CD4-positive, alpha-beta T cell (primary cell): ENCODE results near the gene MEIKIN. TPM values are rescaled to one million over a fixed set of nuclear protein-coding genes. Genes with fewer than 3 reads are reported as not detected.

ENCODE experiments used
- ATAC-seq: fragments of 200-7000 bp; cut with Tn5 transposase; one replicate; pipeline ENCODE4 v1.10.0; 2022; ENCODE audit warnings: mild to moderate bottlenecking; ENCODE audit not compliant: poor library complexity
- CTCF ChIA-PET: fragments of 350-600 bp; sonication (Branson Sonifier 250); formaldehyde crosslinking; loops from one replicate; lab custom pipeline; 2021; ENCODE audit warnings: antibody characterized with exemption, inconsistent platforms; lab: Charles Lee
- POLR2A ChIA-PET: fragments of 350-600 bp; sonication (Branson Sonifier 250); formaldehyde crosslinking; loops from one replicate; lab custom pipeline; 2021; ENCODE audit warnings: antibody characterized with exemption, inconsistent platforms; lab: Charles Lee
- DNase-seq, 14 experiments: peaks; one replicate each; pipeline ENCODE4 v3.0.0-alpha.2; 2013 to 2020; ENCODE audit warnings: mixed read lengths in 2 of 14
- H3K27ac ChIP-seq, 2 donors: one replicate each; pipeline versions ENCODE4 v1.5.1 to v1.7.0; 2013; ENCODE audit warnings: low read length in 2 of 2, low read depth in 1 of 2, mild to moderate bottlenecking in 1 of 2
- H3K27me3 ChIP-seq, 2 experiments: 1 replicate in 1 of 2; 2 replicates in 1 of 2; pipeline versions ENCODE4 v1.6.1 to v1.7.0; 2013; ENCODE audit warnings: low read length in 2 of 2, control low read depth in 1 of 2, mild to moderate bottlenecking in 1 of 2, moderate library complexity in 1 of 2; ENCODE audit not compliant: insufficient read depth in 2 of 2, control insufficient read depth in 1 of 2
- H3K36me3 ChIP-seq: one replicate; pipeline ENCODE4 v1.6.1; 2013; ENCODE audit warnings: low read length, control low read depth; ENCODE audit not compliant: insufficient read depth
- H3K4me1 ChIP-seq: one replicate; pipeline ENCODE4 v1.6.1; 2013; ENCODE audit warnings: low read length, control low read depth; ENCODE audit not compliant: insufficient read depth
- H3K4me3 ChIP-seq: one replicate; pipeline ENCODE4 v1.5.1; 2013; ENCODE audit warnings: mild to moderate bottlenecking, low read length, moderate library complexity
- H3K9me3 ChIP-seq, 2 experiments: 1 replicate in 1 of 2; 2 replicates in 1 of 2; pipeline versions ENCODE4 v1.6.1 to v1.7.0; 2013; ENCODE audit warnings: low read length in 2 of 2, mild to moderate bottlenecking in 2 of 2, control low read depth in 1 of 2, moderate library complexity in 1 of 2; ENCODE audit not compliant: control insufficient read depth in 1 of 2, insufficient read depth in 1 of 2
- H3K27ac Mint-ChIP-seq: one replicate; pipeline ENCODE4 v1.8.0; 2020; ENCODE audit warnings: mixed read lengths
- H3K27me3 Mint-ChIP-seq: one replicate; pipeline ENCODE4 v1.8.0; 2021; ENCODE audit warnings: mixed read lengths
- H3K36me3 Mint-ChIP-seq: one replicate; pipeline ENCODE4 v1.8.0; 2021; ENCODE audit warnings: low read depth, mixed read lengths
- H3K4me1 Mint-ChIP-seq: one replicate; pipeline ENCODE4 v1.8.0; 2021; ENCODE audit warnings: low read depth, mixed read lengths
- H3K4me3 Mint-ChIP-seq: one replicate; pipeline ENCODE4 v1.8.0; 2020; ENCODE audit warnings: mild to moderate bottlenecking, mixed read lengths
- H3K9me3 Mint-ChIP-seq: one replicate; pipeline ENCODE4 v1.8.0; 2020; ENCODE audit warnings: mixed read lengths
- intact Hi-C, 2 experiments: fragments of 100-400 bp; cut with DNase I in 1 of 2; cut with micrococcal nuclease in 1 of 2; formaldehyde crosslinking; loops; one replicate each; pipeline versions ENCODE4 v1.15.1 to v1.9.0; 2023 to 2025; cut with DNase I, micrococcal nuclease
- total RNA-seq, 174 experiments: library from RNA in 2 of 174; stranded (reverse) in 2 of 174; gene quantifications; one replicate each; pipeline ENCODE4 v1.2.3 and lab custom pipeline; 2021 to 2026
- TF ChIP-seq, protein P1 (sequence below): fragments of 200-600 bp; IDR thresholded peaks from one replicate; pipeline ENCODE4 v1.8.0; 2022; ENCODE audit warnings: antibody characterized with exemption, mild to moderate bottlenecking

Gene MEIKIN
- total RNA-seq, 2 experiments from 2014 or later, result not detected

- ATAC-seq (no peak), DNase-seq (no peak)
- H3K36me3 ChIP-seq, result no peaks in the 10 kb centered on the region
- no peak overlapping the region for H3K4me3 ChIP-seq
- Mint-ChIP-seq H3K27ac (no peak overlapping the region), H3K4me3 (no peak overlapping the region), H3K4me1 (peaks cover 12% of the 10 kb centered on the region), H3K27me3 (no peaks in the 10 kb centered on the region), H3K9me3 (no peaks in the 10 kb centered on the region), H3K36me3 (no peaks in the 10 kb centered on the region)
- H3K27ac ChIP-seq, result no peak overlapping the region
- TF ChIP-seq, protein P1, sequence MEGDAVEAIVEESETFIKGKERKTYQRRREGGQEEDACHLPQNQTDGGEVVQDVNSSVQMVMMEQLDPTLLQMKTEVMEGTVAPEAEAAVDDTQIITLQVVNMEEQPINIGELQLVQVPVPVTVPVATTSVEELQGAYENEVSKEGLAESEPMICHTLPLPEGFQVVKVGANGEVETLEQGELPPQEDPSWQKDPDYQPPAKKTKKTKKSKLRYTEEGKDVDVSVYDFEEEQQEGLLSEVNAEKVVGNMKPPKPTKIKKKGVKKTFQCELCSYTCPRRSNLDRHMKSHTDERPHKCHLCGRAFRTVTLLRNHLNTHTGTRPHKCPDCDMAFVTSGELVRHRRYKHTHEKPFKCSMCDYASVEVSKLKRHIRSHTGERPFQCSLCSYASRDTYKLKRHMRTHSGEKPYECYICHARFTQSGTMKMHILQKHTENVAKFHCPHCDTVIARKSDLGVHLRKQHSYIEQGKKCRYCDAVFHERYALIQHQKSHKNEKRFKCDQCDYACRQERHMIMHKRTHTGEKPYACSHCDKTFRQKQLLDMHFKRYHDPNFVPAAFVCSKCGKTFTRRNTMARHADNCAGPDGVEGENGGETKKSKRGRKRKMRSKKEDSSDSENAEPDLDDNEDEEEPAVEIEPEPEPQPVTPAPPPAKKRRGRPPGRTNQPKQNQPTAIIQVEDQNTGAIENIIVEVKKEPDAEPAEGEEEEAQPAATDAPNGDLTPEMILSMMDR, result no peak
- ChIA-PET POLR2A (no interaction called here), CTCF (no interaction called here)
- H3K4me1 ChIP-seq, result no peaks in the 10 kb centered on the region
- H3K27me3 ChIP-seq, result no peaks in the 10 kb centered on the region
- no peaks in the 10 kb centered on the region for H3K9me3 ChIP-seq
- intact Hi-C loops, result no loop called here
Observed at GRCh38 chr5:131818001-131818724, 127.3 kb downstream of the MEIKIN start.

- no peaks in the 10 kb centered on the region for H3K36me3 ChIP-seq
- ChIA-PET POLR2A (no interaction called here), CTCF (no interaction called here)
- ATAC-seq (no peak), DNase-seq (no peak)
- H3K36me3 Mint-ChIP-seq, result no peaks in the 10 kb centered on the region
- no peaks in the 10 kb centered on the region for H3K9me3 ChIP-seq
- intact Hi-C loops, result no loop called here
- H3K4me3 Mint-ChIP-seq, result no peak overlapping the region
- H3K9me3 Mint-ChIP-seq, result no peaks in the 10 kb centered on the region
- H3K27me3 ChIP-seq, result no peaks in the 10 kb centered on the region
- no peak overlapping the region for H3K27ac ChIP-seq
- no peak overlapping the region for H3K27ac Mint-ChIP-seq
- H3K4me3 ChIP-seq, result no peak overlapping the region
- TF ChIP-seq, protein P1, result no peak
- H3K27me3 Mint-ChIP-seq, result no peaks in the 10 kb centered on the region
- no peaks in the 10 kb centered on the region for H3K4me1 ChIP-seq
- H3K4me1 Mint-ChIP-seq, result peaks cover 12% of the 10 kb centered on the region
Observed at GRCh38 chr5:131814990-131815389, 130.5 kb downstream of the MEIKIN start.

DNA sequence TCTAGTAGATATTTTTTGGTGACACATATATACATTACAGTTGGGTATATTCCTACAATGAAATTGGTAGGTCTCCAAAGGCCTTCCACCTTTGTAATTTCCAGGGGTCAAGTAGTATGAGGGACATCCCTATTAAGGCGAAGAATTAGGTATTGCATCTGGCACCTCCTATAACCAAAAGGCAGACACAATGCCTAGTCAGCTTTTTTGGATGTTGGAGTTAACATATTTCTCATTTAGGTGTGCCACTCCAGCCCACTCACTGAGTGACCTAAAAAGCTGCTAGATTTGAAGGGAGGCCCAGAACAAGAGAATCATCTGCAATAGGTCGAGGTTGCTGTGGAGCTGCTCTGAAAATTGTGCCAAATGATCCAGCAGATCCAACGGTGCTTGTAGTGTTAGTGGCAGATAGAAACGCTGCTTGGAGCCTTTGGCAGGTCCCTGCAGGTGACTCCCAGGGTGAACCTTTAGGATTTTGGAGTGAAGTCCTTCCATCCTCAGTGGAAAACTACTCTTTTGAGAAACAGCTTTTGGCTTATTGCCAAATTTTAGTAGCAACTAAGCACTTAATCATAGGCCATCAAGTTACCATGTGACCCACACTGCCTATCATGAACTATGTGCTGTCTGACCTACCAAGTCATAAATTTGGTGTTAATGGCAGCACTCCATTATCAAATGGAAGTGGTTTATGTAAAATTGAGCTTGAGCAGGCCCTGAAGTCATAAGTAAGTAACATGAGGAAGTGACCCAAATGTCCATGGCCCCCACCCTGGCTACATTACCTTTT lies 132.9 kb downstream of the MEIKIN start:
- H3K4me1 ChIP-seq, result no peaks in the 10 kb centered on the region
- no peaks in the 10 kb centered on the region for H3K27me3 ChIP-seq
- intact Hi-C loops, result no loop called here
- peaks cover 1% of the 10 kb centered on the region for H3K4me1 Mint-ChIP-seq
- no peaks in the 10 kb centered on the region for H3K36me3 Mint-ChIP-seq
- H3K27ac ChIP-seq, result no peak overlapping the region
- TF ChIP-seq, protein P1, result no peak
- H3K36me3 ChIP-seq, result no peaks in the 10 kb centered on the region
- ATAC-seq (no peak), DNase-seq (no peak)
- H3K9me3 Mint-ChIP-seq, result no peaks in the 10 kb centered on the region
- CTCF ChIA-PET, result no interaction called here
- no peaks in the 10 kb centered on the region for H3K27me3 Mint-ChIP-seq
- H3K27ac Mint-ChIP-seq, result no peak overlapping the region
- H3K9me3 ChIP-seq, result no peaks in the 10 kb centered on the region
- no peak overlapping the region for H3K4me3 Mint-ChIP-seq
- no peak overlapping the region for H3K4me3 ChIP-seq
- POLR2A ChIA-PET, result no interaction called here
